Brain microvascular endothelial cell (primary cell): ENCODE data around the gene CCBE1.

ENCODE experiments used
- DNase-seq: peaks from one replicate; pipeline ENCODE4 v3.0.0-alpha.2; 2020
- H3K27ac ChIP-seq: fragments of 250-450 bp; sonication (Bioruptor Pico); 2 replicates; pipeline ENCODE4 v1.5.1; 2020; ENCODE audit warnings: mild to moderate bottlenecking, moderate library complexity
- H3K27me3 ChIP-seq: fragments of 250-450 bp; sonication (Bioruptor Pico); replicated peaks from 2 replicates; pipeline ENCODE4 v1.5.1; 2020; ENCODE audit warnings: mild to moderate bottlenecking
- H3K36me3 ChIP-seq: fragments of 250-450 bp; sonication (Bioruptor Pico); replicated peaks from 2 replicates; pipeline ENCODE4 v1.5.1; 2020; ENCODE audit warnings: mild to moderate bottlenecking
- H3K4me3 ChIP-seq: 2 replicates; pipeline ENCODE4 v1.5.1; 2011; ENCODE audit warnings: low read depth, mild to moderate bottlenecking, control low read depth, low read length, moderate library complexity
- CTCF ChIP-seq: IDR thresholded peaks from 2 replicates; pipeline ENCODE4 v1.5.1; 2011; ENCODE audit warnings: low read depth, mild to moderate bottlenecking, moderate library complexity, low read length, control low read depth, inconsistent platforms; ENCODE audit errors: missing control alignments
- in situ Hi-C: cut with HindIII; loops from 2 replicates; pipeline ENCODE4 v1.10.0; 2017; ENCODE audit warnings: low sequenced_read_pairs, low pct_ligation_motif_present

CCBE1 gene

DNA sequence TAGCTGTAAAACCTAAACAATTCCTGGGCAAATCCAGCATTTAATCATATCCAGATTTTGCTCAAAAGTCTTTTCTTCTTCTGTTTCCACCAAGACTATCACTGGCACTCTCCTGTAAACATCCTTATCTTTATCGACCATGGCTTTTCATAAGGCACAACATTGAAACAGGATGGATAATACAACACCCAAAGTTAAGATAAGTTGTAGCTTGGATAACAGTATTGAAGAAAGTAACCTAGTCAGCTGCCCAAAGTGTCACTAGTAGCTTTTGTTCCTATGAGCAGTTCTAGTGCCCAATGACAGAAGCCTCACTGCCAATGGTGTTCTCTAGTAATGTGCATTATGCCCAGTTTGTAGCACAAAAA, 22.3 kb downstream of the CCBE1 start:
- no peak for TF ChIP-seq CTCF
- Histone ChIP-seq H3K27me3 (no peaks in the 10 kb centered on the region), H3K36me3 (no peaks in the 10 kb centered on the region), H3K27ac (no peak overlapping the region), H3K4me3 (no peak overlapping the region)
- no peak for DNase-seq
- in situ Hi-C loops = no loop called here

DNA sequence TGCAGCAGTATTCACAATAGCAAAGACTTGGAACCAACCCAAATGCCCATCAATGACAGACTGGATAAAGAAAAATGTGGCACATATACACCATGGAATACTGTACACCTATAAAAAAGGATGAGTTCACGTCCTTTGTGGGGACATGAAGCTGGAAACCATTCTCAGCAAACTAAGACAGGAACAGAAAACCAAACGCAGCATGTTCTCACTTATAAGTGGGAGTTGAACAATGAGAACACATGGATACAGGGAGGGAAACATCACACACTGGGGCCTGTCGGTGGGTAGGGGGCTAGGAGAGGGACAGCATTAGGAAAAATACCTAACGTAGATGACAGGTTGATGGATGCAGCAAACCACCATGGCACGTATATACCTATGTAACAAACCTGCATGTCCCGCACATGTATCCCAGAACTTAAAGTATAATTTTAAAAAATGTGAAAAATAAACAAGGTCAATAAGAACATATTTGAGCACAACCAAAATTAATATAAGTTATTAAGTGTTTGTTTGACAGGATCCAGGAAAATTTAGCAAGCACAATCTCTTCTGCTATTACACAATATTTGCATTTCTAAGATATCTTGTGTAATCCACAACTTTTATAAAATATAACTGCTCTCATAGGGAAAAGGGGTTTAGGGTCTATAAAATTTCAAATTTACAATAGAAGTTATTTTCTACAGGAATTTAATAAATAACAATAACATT, 22.9 kb downstream of the CCBE1 start:
- Histone ChIP-seq H3K36me3 (no peaks in the 10 kb centered on the region), H3K27me3 (no peaks in the 10 kb centered on the region), H3K27ac (no peak overlapping the region), H3K4me3 (no peak overlapping the region)
- DNase-seq = no peak
- in situ Hi-C loops = no loop called here
- TF ChIP-seq CTCF = no peak

- Histone ChIP-seq H3K36me3 (no peaks in the 10 kb centered on the region), H3K27me3 (no peaks in the 10 kb centered on the region), H3K4me3 (no peak overlapping the region), H3K27ac (no peak overlapping the region)
- no peak for TF ChIP-seq CTCF
- DNase-seq = no peak
- in situ Hi-C loops = no loop called here
Measured at GRCh38 chr18:59672235-59672711, 24.9 kb downstream of the CCBE1 start.

DNA sequence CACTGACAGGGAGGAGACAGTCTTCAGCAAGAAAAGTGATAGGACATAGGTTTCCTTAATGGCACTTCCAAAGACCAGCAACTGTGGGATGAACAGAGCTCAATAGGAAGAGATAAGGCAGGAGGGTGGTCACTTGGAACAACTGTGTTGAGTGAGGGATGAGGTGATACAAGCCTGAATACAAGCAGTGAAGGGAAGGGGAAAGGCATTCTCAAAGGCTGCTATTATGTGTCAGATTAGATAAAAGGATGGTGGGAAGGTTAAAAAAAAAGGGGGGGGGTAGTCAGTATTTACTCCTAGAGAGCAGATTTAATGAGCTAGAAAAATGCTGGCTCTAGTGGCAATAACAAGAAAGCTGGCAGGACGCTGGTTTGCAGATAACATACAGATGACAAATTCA, 25.7 kb downstream of the CCBE1 start:
- no peaks in the 10 kb centered on the region for H3K27me3 ChIP-seq
- no peak overlapping the region for H3K27ac ChIP-seq
- no peak for TF ChIP-seq CTCF
- H3K36me3 ChIP-seq = no peaks in the 10 kb centered on the region
- in situ Hi-C loops = no loop called here
- H3K4me3 ChIP-seq = no peak overlapping the region
- DNase-seq = no peak

GRCh38 chr18:59669872-59670657, 27.2 kb downstream of the CCBE1 start:
- no peak for DNase-seq
- Histone ChIP-seq H3K36me3 (no peaks in the 10 kb centered on the region), H3K4me3 (no peak overlapping the region), H3K27ac (no peak overlapping the region), H3K27me3 (no peaks in the 10 kb centered on the region)
- TF ChIP-seq CTCF = no peak
- in situ Hi-C loops = no loop called here
